Measurements from ENCODE around the gene CD9. TPM values are rescaled to one million over a fixed set of nuclear protein-coding genes. Genes with fewer than 3 reads are reported as not detected.
A peak's percentile ranks its signal among the peaks of the same experiment; 100 is the strongest.

Gene CD9
- total RNA-seq, 1 donor from 2014 or later: 1,153 TPM

DNA sequence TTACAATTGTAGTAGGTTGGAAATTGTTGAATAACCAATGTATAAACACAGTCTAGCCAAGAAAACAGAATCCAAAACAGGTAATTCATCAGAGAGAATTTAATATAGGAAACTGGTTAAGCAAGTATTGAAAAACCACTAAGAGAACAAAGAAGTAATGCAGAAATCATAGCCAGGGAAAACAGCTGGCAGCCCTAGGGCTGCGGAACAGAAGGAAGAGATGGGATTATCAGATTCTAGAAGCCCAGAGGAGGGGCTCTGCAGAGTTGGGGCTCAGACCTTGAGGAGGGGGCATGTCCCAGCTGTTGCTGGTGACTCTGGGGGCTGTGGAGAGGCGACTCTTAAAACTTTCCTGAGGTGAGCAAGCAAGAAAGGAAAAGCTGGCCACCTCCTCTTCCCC is 49.4 kb downstream of the CD9 start:
- no peak for DNase-seq

DNA sequence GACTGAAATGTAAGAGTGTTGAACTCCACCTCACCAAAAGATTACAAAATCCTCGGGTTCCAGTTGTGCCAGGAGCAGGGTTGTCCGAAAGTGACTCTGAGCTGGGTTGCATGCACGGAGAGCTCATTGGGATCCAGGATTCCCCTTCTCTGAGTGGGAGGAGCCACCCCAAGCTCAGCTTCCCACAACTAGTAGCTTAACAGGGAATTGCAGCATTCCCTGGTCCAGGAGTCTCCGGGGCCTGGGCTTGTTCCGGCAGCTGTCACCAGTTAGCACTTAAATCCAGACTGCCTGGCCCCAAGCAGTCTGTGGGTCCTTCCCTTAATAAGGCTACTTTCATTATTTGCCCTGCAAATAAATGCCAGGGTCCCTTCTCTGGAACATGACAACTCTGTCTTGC is 50.1 kb downstream of the CD9 start:
- DNase-seq: no peak

GRCh38 chr12:6253278-6253677 is 53.1 kb downstream of the CD9 start:
- no peak for DNase-seq

DNA sequence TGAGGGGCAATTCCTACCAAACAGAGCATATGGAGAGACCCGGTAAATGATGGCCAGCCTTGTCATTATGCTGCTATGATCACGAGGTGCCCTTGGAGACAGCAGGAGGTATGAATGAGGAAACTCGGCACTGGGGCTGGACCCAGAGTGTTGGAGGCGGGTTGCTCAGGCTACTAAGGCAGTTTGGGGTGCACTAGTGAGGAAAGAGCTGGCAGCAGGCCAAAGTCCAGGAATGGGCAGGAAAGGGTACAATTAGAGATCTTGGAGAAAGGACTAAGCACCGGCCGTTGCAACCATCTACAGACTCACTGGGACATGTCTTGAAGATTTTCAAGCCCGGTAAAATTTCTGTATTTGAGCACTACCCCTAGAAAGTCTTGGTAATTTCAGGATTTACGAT is 54.3 kb downstream of the CD9 start:
- no peak for DNase-seq

GRCh38 chr12:6257007-6257406 is 56.8 kb downstream of the CD9 start:
- no peak for DNase-seq

GRCh38 chr12:6262211-6262610 is 62.0 kb downstream of the CD9 start:
- DNase-seq: no peak

- no peak for DNase-seq
Observed at GRCh38 chr12:6262623-6263022, 62.4 kb downstream of the CD9 start.

- DNase-seq: no peak
Observed at GRCh38 chr12:6263931-6264330, 63.7 kb downstream of the CD9 start.

GRCh38 chr12:6264402-6265037 is 64.3 kb downstream of the CD9 start:
- DNase-seq: no peak

DNA sequence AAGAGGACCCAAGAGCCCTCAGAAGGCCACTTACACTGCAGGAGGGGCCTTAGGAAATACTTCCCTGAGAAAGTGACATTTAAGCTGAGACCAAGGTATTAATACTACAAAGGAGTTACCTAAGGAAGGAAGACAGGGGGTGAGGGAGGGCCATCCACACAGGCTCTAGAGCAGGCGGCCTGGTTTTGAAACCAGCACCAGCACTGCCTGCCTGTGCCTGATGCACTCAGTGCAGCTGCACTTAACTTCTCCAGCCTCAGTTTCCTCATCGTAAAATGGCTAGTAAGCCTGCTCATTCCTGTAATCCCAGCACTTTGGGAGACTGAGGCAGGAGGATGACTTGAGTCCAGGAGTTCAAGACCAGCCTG is 64.8 kb downstream of the CD9 start:
- DNase-seq: no peak

DNA sequence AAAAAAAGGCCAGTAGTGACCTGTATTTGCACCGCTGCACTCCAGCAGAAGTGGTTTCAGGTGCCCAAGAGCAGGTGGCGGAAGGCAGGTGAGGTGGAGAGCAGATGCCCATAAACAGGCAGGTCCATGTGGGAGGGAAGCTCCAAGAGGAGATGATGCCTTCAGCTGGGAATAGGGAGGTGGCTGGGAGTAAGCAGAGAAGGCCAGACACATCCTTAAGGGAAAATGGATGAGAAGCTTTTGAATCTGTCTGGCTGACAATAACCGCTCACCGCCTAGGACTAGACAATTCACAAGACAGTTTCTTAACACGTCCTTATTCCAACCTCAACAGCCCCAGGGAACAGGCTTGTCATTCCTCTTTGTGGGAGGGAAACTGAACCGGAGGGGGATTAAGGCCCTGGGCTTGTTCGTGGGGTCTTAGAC is 66.4 kb downstream of the CD9 start:
- no peak for DNase-seq

DNA sequence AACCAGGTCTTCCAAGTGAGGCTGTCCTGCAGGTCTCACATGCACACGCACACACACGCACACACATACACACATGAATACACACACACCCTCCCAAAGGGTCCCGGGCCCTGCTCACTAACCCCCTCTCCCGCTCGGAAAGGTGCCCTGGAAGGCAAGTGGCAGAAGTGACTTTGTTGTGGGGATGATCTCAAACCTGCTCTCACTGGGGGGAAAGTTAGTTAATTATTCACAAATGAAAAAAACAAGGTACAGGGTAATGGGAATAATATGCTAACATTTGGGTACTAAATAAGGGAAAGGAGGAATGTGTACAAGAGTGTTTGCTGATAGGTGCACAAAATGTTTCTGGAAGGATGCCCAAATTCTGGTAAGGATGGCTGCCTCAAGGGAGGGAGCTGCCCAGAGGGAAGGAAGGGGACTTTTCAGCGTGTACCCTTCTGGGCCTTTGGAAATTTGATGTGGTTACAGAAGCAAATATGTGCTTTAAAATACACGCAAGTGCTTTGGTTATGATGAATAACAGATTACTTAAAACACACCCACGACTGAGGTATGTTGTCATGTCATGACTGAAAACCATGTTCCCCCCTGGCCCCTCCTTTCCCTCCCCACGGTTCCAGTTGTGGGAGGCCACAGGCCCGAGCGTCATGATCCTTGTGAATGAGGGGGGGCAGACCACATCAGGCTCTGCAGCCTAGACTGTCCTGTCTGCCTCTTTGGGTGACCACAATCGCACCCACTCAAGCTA is 66.9 kb downstream of the CD9 start:
- no peak for DNase-seq

DNA sequence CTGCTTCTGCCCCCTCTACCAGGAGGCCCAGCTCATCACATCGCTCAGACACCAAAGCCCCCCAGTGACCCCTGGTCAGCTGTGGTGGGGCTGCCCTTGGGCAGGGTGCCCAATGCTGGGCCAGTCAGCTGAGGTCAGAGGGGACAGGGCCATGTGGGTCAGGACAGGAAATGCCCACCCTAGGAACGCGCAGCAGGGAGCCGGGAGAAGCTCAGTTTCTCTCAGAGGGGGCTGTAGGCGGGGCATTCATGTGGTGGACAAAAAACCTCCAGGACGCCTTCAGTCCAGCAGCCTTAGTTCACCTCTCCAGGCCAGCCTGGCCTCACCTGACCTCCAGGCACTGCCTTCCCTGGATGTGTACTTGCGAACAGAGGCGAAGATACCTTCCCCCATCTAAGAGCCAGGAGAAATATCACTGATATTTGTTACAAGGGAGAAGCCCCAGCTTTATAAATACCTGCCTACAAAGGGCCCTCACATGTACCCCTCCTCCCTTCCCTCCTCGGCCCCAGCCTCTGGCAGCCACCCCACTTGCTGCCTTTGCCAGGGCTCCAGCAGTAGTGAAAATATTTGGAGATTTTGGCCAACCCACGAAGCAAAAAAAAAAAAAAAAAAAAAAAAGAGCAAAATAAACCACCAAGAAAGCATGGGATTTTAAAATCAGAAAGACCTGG is 68.4 kb downstream of the CD9 start:
- DNase-seq: no peak

GRCh38 chr12:6269986-6270385 is 69.8 kb downstream of the CD9 start:
- no peak for DNase-seq

DNA sequence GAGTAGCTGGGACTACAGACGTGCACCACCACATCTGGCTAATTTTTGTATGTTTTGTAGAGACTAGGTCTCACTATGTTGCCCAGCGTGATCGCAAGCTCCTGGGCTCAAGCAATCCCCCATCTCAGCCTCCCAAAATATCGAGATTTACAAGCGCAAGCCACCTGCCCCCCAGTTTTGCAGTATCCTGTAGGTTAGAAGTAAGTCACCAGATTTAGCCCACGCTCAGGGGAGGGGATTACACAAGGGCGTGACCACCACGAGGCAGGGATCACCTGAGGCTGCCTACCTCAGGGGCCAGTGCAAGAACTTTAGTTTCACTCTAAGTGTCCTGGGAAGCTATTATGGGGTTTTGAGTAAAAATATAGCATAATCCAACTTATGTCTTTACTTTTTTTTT is 71.1 kb downstream of the CD9 start:
- no peak for DNase-seq

DNA sequence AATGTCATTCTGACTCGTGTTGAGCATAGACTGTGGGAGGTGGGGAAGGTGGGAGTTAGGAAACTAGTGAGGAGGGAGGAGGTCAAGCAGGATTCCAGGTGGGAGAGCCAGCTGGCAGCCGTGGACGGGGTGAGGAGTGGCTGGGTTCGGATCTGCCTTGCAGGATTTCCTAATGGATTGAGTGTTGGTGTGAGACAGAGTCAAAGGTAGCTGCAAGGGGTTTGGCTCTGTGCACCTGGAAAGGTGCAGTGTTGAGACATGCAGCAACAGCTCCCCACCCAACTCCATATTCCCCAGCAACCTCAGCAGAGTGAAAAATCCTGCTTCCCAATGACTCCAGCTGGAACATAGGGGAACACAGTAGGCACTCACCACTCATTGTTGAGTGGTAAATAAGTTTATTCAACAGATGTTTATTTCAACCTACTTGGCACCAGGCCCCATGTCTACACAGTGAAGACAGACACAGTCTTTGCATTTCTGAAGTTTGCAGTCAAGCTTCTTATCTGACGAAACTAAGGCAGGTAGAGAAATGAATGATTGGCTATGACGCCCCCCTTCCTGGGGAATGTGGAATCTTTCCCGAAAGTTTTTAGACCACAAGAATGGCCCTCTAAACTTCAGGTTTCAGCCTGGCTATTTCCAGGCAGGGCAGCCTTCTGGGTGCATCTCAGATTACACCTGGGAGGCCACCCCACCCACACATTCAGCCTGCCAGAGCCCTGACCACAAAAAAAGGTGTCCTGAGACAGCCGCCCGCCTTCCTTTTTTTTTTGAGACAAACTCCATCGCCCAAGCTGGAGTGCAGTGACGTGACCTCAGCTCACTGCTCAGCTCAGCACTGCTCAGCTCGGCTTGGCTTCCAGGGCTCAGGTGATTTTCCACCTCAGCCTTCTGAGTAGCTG is 72.4 kb downstream of the CD9 start:
- no peak for DNase-seq

- DNase-seq: no peak
Observed at GRCh38 chr12:6273205-6273540, 73.0 kb downstream of the CD9 start.

- DNase-seq: peak; percentile 93
Observed at GRCh38 chr12:6273541-6274230, 73.5 kb downstream of the CD9 start.

DNA sequence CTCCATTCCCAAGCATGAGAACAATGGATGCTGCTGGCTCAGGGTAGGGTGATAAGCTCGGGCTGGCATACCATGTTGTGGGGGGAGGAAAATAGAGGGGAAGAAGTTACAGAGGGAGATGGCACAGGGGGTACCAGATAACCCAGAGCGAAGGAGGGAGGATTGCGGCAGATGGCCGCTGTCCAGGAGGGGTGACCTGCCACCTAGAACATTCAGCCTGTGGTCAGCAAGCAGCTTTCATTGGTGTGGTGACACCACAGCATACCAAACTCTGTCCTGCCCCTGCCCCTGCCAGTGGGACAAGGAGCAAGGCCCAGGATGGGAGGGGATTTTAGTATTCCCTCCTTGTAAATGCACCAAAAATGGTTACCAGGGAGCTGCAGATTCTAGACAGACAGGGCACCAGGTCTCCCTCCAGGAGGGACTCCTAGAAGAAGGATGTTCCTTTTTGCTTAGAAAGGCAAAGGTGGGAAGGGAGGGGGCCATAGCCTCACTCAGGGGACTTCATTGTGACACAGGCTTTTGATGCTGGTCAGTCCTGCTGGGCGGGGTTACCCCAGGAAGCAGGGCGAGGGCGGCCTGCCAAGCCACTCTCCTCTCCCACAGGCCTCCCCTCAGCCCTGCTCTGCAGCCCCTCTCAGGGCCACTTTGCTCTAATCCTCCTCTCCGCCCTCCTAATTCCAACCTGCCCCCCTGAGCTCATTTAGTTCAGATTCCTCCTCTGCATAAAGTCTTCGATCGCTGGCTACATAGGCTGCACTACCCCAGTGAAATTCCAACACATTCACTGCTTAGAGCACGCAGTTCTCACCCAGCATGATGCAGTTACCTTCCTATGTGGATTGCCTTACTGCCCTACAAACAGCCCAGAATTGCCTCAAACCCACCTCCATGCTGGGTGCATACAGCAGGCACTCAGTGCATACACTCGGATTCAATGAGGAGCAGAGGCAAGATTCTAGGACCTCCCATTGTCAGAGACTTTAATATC is 74.3 kb downstream of the CD9 start:
- peak; percentile 49 for DNase-seq

- no peak for DNase-seq
Observed at GRCh38 chr12:6275928-6276887, 76.0 kb downstream of the CD9 start.
